Mesendoderm (in vitro differentiated cells): ENCODE results near the gene RAC3.

Experiments used
- DNase-seq: peaks from one replicate; pipeline ENCODE4 v3.0.0; 2013
- H2AK5ac ChIP-seq: 2 replicates; pipeline ENCODE4 v1.6.1; 2013; ENCODE audit warnings: low read length, inconsistent platforms
- H2BK120ac ChIP-seq: 2 replicates; pipeline ENCODE4 v1.6.1; 2013; ENCODE audit warnings: low read depth, mild to moderate bottlenecking, low read length, moderate library complexity, mixed read lengths
- H2BK15ac ChIP-seq: replicated peaks from 2 replicates; pipeline ENCODE4 v1.6.1; 2013; ENCODE audit warnings: low read depth, mild to moderate bottlenecking, moderate library complexity
- H2BK5ac ChIP-seq: 2 replicates; pipeline ENCODE4 v1.6.1; 2013; ENCODE audit warnings: low read length, inconsistent platforms
- H3K18ac ChIP-seq: 2 replicates; pipeline ENCODE4 v1.6.1; 2013; ENCODE audit warnings: mild to moderate bottlenecking, low read length, mixed read lengths
- H3K23ac ChIP-seq: one replicate; pipeline ENCODE4 v1.6.1; 2013; ENCODE audit warnings: low read length
- H3K27ac ChIP-seq: 2 replicates; pipeline ENCODE4 v1.5.1; 2013; ENCODE audit warnings: low read depth, mild to moderate bottlenecking, inconsistent platforms, low read length, moderate library complexity
- H3K27me3 ChIP-seq: 2 replicates; pipeline ENCODE4 v1.6.1; 2013; ENCODE audit warnings: low read length, control low read depth, mild to moderate bottlenecking, inconsistent platforms; ENCODE audit not compliant: insufficient read depth, poor library complexity
- H3K36me3 ChIP-seq: 2 replicates; pipeline ENCODE4 v1.6.1; 2013; ENCODE audit warnings: low read length, inconsistent platforms; ENCODE audit not compliant: control insufficient read depth, insufficient read depth
- H3K4ac ChIP-seq: one replicate; pipeline ENCODE4 v1.6.1; 2013; ENCODE audit warnings: low read depth, mild to moderate bottlenecking, low read length, moderate library complexity
- H3K4me1 ChIP-seq: 2 replicates; pipeline ENCODE4 v1.6.1; 2013; ENCODE audit warnings: low read depth, low read length, inconsistent platforms; ENCODE audit not compliant: control insufficient read depth
- H3K4me2 ChIP-seq: 2 replicates; pipeline ENCODE4 v1.6.1; 2013; ENCODE audit warnings: low read length
- H3K4me3 ChIP-seq: 2 replicates; pipeline ENCODE4 v1.5.1; 2013; ENCODE audit warnings: mild to moderate bottlenecking, low read length
- H3K56ac ChIP-seq: one replicate; pipeline ENCODE4 v1.6.1; 2013; ENCODE audit warnings: low read length
- H3K79me1 ChIP-seq: 2 replicates; pipeline ENCODE4 v1.6.1; 2013; ENCODE audit warnings: low read length, inconsistent platforms
- H3K79me2 ChIP-seq: 2 replicates; pipeline ENCODE4 v1.6.1; 2013; ENCODE audit warnings: mild to moderate bottlenecking, low read length; ENCODE audit not compliant: control insufficient read depth, insufficient read depth
- H3K9ac ChIP-seq: 2 replicates; pipeline ENCODE4 v1.6.1; 2013; ENCODE audit warnings: low read length, inconsistent platforms
- H4K5ac ChIP-seq: one replicate; pipeline ENCODE4 v1.6.1; 2013; ENCODE audit warnings: low read length
- H4K8ac ChIP-seq: one replicate; pipeline ENCODE4 v1.6.1; 2013; ENCODE audit warnings: low read depth, mild to moderate bottlenecking, control low read depth, low read length, moderate library complexity
- WGBS: extraction: QIAGEN DNeasy Blood & Tissue Kit; methylation state at CpG from one replicate; pipeline ENCODE4 v1.1.7; 2013; ENCODE audit warnings: low lambda C conversion rate, missing lambda C conversion rate; ENCODE audit not compliant: insufficient coverage; ENCODE audit errors: extremely low coverage; 5-methylcytosine and 5-hydroxymethylcytosine counted together

Gene RAC3

DNA sequence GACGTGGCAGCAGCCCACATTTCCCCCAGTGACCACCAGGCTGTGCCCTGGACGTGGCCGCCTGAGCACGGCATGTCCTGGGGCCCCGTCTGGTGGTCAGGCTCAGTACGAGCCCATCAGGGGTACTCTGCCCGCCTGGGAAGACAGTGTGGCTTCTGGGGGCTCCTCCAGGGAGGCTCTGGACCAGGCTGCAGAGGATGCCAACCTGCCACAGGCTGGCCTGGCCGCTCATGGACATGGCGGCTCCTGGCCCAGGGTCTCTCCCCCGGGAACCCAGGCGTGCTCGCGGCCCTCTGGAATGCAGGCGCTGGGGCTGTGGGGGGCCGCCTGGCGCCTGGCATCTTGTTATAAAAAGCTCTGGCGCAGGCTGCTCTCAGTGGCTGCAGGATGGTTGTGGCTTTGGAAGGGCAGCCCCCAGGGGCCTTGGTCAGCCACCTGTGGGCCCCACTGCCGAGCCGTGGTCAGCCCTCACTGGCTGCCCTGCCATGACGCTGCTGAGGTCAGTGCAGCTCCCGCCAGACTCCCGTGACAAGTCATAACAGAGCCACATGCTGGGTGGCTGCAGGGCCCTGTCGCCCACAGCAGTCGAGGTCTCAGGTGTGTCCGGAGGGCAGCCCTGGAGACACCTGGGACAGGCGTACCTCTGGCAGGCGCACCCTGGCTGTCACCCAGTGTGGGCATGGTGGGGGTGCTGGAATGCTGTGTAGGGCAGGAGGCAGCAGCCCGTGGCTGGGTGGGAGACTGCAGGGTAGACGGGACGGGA lies 23.8 kb upstream of the RAC3 start:
- Histone ChIP-seq H3K9ac (no peak overlapping the region), H3K4me3 (no peak overlapping the region), H3K56ac (no peak overlapping the region), H3K27ac (no peak overlapping the region), H2BK5ac (no peak overlapping the region), H4K8ac (no peak overlapping the region), H3K4ac (no peak overlapping the region), H2AK5ac (no peak overlapping the region), H2BK120ac (no peak overlapping the region), H3K36me3 (no peaks in the 10 kb centered on the region), H3K27me3 (no peaks in the 10 kb centered on the region), H4K5ac (no peak overlapping the region), H3K23ac (no peak overlapping the region), H3K4me1 (no peaks in the 10 kb centered on the region), H2BK15ac (no peak overlapping the region), H3K79me1 (peaks cover 2% of the 10 kb centered on the region), H3K18ac (no peak overlapping the region), H3K79me2 (no peaks in the 10 kb centered on the region), H3K4me2 (no peak overlapping the region)
- DNase-seq = no peak
- WGBS = no CpG with 5 or more reads among the region's 30 CpGs

DNA sequence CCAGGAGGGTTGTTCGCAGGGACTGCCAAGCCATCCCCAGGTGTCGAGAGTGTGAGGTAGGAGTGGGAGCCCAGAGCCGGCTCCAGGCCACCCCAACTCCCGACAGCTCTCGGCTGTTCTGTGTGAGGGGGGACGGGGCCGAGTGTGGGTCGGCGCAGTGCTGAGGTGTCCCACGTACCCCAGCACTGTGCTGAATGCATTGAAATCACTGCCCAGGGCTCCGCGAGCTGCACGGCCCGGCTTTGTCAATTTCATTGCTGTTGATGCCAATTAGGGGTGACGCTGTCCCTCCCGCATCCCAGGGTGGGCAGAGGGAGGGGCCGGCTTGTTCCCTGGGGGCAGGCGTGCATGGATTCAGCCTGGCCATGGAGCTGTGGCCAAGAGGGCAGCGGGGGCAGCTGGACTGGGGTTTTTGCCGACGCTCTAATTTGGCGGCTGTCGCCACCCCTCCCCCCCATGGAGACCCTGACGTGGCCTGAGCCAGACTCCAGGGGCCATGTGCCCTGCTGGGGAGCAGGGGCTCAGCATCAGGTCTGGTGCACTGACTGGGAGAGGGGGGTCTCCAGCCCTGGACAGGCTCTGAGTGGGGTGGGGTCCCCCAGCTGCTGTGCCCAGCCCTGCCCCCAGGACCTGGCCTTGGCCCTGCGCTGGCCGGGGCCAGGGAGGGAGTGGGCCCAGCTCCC lies 23.1 kb upstream of the RAC3 start:
- WGBS = no CpG with 5 or more reads among the region's 26 CpGs
- no peak overlapping the region for H3K18ac ChIP-seq

DNA sequence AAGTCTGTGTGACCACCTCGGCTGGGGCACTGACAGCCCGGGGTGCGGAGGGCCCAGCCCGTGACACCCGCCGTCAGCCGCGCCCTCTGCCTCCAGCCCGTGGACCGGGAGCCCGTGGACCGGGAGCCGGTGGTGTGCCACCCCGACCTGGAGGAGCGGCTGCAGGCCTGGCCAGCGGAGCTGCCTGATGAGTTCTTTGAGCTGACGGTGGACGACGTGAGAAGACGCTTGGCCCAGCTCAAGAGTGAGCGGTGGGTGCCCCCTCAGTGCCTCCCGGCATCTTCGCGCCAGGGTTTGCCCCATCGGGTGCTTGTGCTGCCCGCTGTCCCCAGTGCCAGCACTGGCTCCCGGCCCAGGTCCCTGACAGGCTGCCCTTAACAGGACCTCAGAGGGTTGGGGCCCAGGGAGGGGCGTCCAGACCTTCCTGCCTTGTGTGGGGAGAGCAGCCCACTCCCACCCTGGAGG lies 22.5 kb upstream of the RAC3 start:
- H3K18ac ChIP-seq = no peak overlapping the region
- no peak overlapping the region for H4K5ac ChIP-seq
- H2AK5ac ChIP-seq = no peak overlapping the region
- no peak overlapping the region for H3K4ac ChIP-seq
- no peak overlapping the region for H3K23ac ChIP-seq
- DNase-seq = no peak
- no peak overlapping the region for H3K4me2 ChIP-seq
- H4K8ac ChIP-seq = no peak overlapping the region
- WGBS = no CpG with 5 or more reads among the region's 28 CpGs
- no peaks in the 10 kb centered on the region for H3K36me3 ChIP-seq
- H3K79me1 ChIP-seq = peaks cover 2% of the 10 kb centered on the region
- H3K9ac ChIP-seq = no peak overlapping the region
- no peak overlapping the region for H2BK120ac ChIP-seq
- no peak overlapping the region for H3K27ac ChIP-seq
- no peak overlapping the region for H3K4me3 ChIP-seq
- H3K4me1 ChIP-seq = no peaks in the 10 kb centered on the region
- no peak overlapping the region for H2BK15ac ChIP-seq
- H2BK5ac ChIP-seq = no peak overlapping the region
- no peak overlapping the region for H3K56ac ChIP-seq
- H3K27me3 ChIP-seq = no peaks in the 10 kb centered on the region
- no peaks in the 10 kb centered on the region for H3K79me2 ChIP-seq

More for the DNA sequence above, 23.1 kb upstream of the RAC3 start:
- Histone ChIP-seq H3K27ac (no peak overlapping the region), H2BK120ac (no peak overlapping the region), H3K4me3 (no peak overlapping the region), H3K4me2 (no peak overlapping the region), H3K9ac (no peak overlapping the region), H3K4me1 (no peaks in the 10 kb centered on the region), H4K5ac (no peak overlapping the region), H3K4ac (no peak overlapping the region), H3K79me2 (no peaks in the 10 kb centered on the region), H3K27me3 (no peaks in the 10 kb centered on the region), H4K8ac (no peak overlapping the region), H3K79me1 (peaks cover 2% of the 10 kb centered on the region), H2AK5ac (no peak overlapping the region), H3K23ac (no peak overlapping the region), H3K56ac (no peak overlapping the region), H2BK15ac (no peak overlapping the region), H2BK5ac (no peak overlapping the region), H3K36me3 (no peaks in the 10 kb centered on the region)
- DNase-seq = no peak

DNA sequence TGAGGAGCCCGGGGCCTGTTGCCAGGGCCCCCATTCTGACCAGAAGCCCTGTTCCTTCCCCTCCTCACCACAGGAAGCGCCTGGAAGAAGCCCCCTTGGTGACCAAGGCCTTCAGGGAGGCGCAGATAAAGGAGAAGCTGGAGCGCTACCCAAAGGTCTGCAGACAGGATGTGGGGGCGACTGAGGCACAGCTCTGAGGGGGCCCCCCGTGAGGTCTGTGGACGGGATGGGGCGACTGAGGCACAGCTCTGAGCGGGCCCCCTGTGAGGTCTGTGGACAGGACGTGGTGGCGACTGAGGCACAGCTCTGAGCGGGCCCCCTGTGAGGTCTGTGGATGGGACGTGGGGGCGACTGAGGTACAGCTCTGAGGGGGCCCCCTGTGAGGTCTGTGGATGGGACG lies 22.1 kb upstream of the RAC3 start:
- Histone ChIP-seq H3K4ac (no peak overlapping the region), H3K79me2 (no peaks in the 10 kb centered on the region), H2AK5ac (no peak overlapping the region), H3K4me3 (no peak overlapping the region), H3K4me1 (no peaks in the 10 kb centered on the region), H4K5ac (no peak overlapping the region), H3K18ac (no peak overlapping the region), H3K36me3 (no peaks in the 10 kb centered on the region), H2BK120ac (no peak overlapping the region), H3K23ac (no peak overlapping the region), H3K9ac (no peak overlapping the region), H3K56ac (no peak overlapping the region), H3K27me3 (no peaks in the 10 kb centered on the region), H3K79me1 (peaks cover 2% of the 10 kb centered on the region), H4K8ac (no peak overlapping the region), H2BK5ac (no peak overlapping the region), H3K4me2 (no peak overlapping the region), H2BK15ac (no peak overlapping the region), H3K27ac (no peak overlapping the region)
- DNase-seq = no peak
- WGBS = no CpG with 5 or more reads among the region's 15 CpGs

DNA sequence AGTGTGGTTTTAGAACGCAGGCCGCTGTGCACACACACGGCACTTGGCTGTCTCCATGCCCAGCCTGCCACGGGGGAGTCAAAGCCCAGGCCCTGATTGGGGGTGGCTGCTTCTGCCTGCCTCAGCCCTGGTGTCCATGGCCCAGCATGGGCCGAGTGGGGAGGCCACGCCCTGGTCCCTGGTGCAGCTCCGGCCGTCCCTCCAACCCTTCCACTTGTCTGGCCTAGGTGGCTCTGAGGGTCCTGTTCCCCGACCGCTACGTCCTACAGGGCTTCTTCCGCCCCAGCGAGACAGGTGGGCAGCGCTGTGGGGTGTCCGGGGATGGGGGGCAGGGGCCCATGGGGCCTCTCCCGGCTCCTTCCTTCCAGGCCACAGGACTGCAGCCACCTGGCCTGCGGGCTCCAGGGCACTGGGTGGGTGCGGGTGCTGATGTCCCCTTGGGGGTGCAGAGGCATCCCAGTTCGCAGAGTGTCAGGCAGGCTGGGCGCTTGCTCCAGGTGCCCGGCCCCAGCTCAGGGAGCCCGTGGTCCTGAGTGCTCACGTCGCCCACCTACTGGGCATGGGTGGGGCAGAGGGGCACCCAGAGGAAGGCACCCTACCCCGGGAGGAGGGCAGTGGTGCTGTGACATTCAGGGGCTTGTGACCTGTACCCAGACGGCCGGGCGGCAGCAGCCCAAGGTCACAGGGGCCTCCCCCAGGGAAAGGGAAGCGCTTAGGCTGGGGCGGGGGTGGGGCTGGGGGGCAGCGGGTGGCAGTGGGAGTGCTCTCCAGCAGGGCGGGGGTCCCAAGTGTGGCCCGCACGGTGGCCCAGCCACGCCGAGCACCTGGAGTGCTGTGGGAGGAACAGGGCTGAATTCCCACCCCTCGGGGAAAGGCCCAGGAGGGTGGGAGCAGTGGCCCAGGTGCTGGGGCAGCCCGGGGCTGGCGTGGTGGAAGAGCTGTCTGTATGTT lies 20.6 kb upstream of the RAC3 start:
- H2BK120ac ChIP-seq = no peak overlapping the region
- H4K5ac ChIP-seq = no peak overlapping the region
- H3K79me1 ChIP-seq = peaks cover 2% of the 10 kb centered on the region
- H3K4me3 ChIP-seq = no peak overlapping the region
- no peak overlapping the region for H3K18ac ChIP-seq
- H3K27ac ChIP-seq = no peak overlapping the region
- H3K23ac ChIP-seq = no peak overlapping the region
- H3K4me1 ChIP-seq = no peaks in the 10 kb centered on the region
- H3K9ac ChIP-seq = no peak overlapping the region
- H3K4ac ChIP-seq = no peak overlapping the region
- no peak for DNase-seq
- no peak overlapping the region for H3K56ac ChIP-seq
- H2BK15ac ChIP-seq = no peak overlapping the region
- H3K79me2 ChIP-seq = no peaks in the 10 kb centered on the region
- H3K36me3 ChIP-seq = no peaks in the 10 kb centered on the region
- no peaks in the 10 kb centered on the region for H3K27me3 ChIP-seq
- WGBS = no CpG with 5 or more reads among the region's 39 CpGs
- no peak overlapping the region for H4K8ac ChIP-seq
- no peak overlapping the region for H2AK5ac ChIP-seq
- no peak overlapping the region for H3K4me2 ChIP-seq
- H2BK5ac ChIP-seq = no peak overlapping the region
